Measurements from ENCODE around the gene TMEM150A.
A peak's percentile ranks its signal among the peaks of the same experiment; 100 is the strongest.
"Not testable (repeated sequence)": the region's sequence is repeated elsewhere in the genome, so short reads cannot be mapped to it uniquely, and the experiment has no call there.

The TMEM150A gene, protein sequence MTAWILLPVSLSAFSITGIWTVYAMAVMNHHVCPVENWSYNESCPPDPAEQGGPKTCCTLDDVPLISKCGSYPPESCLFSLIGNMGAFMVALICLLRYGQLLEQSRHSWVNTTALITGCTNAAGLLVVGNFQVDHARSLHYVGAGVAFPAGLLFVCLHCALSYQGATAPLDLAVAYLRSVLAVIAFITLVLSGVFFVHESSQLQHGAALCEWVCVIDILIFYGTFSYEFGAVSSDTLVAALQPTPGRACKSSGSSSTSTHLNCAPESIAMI

DNA sequence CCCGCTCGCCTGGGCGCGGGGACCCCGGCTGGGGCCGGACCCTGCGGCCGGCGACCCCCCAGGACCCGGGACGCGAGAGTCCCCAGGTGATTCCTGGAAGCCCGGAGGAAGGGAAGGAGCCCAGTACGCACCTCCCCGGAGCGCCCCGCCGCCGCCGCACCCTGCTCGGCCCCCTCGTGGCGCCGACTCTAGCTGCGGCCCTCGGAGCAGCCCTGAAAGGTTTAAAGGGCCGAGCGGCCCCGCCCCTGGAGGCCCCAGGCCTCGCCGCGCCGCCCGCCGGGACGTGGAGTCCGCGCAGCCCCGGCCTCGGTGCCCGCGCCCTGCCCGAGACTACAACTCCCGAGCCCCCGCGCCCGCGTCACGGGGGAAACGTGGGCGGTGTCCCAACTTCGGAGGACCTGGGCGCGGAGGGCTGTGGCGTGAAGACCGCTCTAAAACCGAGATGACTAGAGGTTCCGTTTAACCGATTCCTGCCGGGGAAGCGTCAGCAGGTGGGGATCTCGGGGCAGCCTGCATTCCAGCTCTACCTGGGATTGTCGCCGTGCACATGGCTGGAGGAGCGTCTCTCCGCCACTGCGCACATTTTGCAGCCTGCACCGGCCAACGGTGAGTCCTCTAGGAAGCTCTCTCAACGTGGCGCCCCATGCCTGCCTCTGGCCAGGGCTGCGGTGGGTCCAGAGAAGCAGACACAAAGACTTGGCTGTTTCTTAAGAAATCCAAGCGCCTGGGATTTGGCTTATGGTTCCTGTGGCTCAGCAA is at the start of gene TMEM150A:
Gene TMEM150A, minus strand, starts transcription at position 223 of the 759 bp plus-strand sequence. CDS start 750 bp downstream, outside the sequence.
- DNase-seq: peak; percentile 97

DNA sequence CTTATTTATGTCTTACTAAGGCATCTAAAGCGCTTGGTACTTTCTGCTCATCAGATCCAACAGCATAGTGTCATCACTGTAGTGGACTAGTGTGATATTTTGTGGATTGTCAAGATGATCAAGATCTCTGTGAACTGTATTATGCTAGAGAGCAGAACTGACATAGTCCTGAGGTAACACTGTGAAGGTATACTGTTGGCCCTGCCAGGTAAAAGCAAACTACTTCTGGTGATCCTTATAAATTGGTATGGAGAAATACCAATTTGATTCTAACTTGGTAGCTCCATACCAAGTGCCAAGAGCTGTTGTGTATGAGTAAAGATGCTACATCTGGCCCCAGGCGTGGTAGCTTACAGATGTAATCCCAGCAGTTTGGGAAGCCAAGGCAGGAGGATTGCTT is 49.6 kb upstream of the TMEM150A start:
- no peak for DNase-seq

DNA sequence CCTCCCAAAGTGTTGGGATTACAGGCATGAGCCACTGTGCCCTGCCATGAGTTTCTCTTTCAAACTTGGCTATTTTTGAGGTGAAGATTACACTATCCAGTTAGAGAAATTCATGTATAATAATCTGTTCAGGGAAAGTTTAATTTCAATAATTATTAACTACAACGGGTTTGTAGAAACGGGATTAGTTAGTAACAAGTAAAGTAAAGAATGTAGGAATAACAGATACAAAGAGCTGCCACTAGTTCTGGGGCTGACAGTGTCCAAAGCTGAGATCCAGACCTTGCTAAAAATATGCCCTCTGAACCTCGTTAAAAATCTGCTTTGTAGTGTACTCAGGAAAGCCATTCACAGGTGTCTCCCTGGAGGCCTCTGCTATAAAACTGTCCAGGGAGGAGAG is 48.6 kb upstream of the TMEM150A start:
- no peak for DNase-seq

DNA sequence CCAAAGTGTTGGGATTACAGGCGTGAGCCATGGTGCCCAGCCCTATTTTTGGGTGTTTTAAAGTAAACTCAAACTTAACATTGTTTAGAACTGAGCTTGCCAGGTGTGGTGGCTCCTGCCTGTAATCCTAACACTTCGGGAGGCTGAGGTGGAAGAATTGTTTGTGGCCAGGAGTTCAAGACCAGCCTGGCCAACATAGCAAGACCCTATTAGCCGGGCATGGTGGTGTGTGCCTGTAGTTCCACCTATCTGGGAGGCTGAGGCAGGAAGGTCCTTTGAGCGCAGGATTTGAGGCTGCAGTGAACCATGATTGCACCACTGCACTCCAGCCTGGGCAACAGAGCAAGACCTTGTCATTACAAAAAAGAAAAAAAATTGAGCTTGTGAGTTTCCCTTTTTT is 48.0 kb upstream of the TMEM150A start:
- no peak for DNase-seq

DNA sequence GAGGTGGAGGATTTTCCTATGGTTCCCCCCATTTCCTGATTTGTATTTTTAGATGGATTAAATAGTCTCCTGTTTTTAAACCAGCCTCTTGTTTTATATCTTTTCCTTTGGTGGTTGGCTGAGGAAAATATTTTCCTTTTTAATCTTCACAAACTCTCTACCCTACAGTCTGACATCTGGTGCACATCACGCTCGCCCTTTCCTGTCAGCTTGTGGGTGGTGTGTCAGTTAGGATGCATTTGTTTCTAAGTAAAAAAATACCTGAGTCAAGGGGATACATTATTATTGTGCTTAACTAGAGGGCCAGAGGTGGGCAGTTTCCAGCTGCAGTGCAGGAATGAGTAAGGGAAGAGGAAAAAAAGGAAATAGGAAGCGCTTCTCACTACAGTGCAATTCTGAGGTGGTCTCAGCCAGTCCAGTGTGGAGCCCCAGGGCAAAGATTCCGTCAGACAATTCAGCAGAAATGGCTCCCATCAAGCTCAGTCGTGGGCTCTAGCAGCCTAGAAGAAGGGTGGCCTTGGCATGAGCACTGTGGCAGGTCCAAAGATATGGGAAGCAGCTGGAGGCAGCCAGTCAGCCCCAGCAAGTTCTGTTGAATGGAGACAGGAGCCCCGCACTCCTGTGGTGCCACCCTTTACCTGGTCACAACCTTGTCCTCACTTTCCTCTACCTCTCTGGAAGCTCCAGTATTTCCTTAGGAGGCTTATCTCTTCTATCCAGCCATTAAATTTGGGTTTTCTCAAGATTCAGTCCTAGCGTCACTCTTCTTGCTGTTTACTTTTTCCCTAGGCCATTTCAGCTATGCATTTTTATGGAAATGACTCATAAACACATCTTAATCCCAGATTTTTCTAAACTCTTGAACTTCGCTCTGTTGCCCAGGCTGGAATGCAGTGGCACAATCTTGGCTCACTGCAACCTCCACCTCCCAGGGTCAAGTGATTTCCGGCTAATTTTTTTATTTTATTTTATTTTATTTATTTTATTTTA is 47.0 kb upstream of the TMEM150A start:
- no peak for DNase-seq

DNA sequence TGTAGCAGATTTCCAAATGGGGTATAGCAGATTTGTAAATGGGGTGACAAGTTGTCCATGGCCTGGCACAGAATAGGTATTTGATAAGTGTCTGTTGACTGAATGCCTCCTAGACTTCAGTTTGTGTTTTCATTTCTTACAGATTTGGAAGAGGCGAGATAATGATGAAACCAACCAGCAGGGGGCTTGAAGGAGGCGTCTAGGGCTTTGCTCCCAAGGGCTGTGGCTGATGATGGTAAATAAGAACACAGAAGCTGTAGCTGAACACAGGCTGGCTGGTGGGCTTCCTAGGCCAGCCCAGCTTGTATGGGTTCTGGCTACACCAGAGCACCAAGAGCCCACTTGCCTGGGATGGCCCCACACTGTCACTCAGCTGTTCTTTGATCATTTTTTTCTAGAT is 46.1 kb upstream of the TMEM150A start:
- peak; percentile 43 for DNase-seq

DNA sequence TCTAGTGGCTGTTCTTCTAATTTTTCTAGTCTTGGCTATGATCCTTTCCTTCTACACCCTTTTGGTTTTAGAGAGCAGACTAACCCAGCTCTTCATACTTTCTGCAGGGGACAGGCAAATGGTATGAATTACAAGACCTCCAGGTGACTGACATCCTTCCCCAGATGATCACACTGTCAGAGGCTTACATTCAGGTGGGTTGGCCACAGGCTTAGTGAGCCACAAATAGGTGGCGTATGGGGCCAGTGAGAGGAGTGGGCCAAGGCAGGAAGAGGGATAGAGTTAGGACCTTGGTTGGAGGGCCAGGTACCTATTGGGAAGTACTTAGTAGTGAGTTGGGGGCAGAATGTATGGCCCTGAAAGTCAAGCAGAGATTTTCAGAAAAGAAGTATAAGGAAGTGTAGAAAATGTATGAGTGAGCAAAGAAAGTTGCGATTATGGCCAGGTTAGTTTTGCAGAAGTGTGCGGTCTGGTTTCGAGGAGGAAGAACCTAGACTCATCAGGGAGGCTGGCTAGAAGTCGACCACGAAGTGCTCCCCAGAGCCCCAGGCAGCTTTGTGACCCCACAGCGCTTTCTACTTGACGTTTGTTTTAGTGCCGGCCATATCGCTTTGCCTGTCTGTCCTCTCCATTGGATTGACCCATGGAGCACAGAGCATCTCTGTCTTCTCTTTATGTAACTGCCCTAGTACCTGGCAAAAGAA is 45.5 kb upstream of the TMEM150A start:
- no peak for DNase-seq

DNA sequence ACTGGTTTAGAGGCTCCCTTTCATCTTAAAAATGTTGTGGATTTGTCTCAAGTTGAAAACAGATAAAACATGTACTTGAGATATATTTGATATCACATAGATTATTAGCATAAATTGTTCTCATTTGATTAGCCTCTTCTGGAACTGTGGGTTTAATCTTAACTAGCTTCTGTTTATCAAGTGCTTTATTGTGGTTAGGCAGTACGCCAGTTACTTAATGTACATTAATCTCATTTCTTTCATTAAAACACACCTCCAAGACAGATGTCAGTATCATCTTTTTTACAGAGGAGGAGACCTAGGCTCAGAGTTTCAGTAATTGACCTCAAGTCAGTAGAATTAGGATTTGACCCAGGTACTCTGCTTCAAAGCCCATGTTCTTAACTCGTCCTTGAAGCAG is 43.7 kb upstream of the TMEM150A start:
- DNase-seq: no peak

DNA sequence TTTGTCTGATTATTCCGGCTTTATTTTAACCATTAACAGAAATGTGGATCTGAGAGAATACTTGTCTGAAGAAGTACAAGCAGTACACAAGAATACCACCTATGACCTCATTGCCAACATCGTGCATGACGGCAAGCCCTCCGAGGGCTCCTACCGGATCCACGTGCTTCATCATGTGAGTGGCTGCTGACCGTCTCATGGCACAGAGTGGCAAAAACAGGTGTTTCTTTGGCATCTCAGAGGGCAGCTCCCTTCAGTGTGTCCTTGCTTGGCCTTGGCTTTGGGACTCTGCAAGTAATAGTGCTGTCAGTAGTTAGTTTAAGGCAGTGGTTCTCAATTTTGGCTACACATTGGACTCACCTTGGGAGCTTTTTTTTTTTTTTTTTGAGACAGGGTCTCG is 42.4 kb upstream of the TMEM150A start:
- no peak for DNase-seq

DNA sequence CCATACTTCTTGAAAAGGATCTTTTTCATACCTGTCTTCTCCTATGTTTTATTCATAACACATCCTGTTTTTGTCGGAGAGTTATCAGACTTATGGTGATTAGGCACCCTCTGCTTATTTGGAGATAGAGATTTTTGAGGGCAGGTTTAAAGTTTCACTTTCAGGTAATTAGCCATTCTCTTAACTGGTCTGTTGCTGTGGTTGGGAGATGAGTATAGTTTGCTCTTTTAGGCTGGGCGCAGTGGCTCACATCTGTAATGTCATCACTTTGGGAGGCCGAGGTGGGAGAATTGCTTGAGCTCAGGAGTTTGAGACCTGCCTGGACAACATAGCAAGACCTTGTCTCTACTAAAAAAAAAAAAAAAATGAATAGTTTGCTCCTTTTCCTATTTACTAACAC is 40.2 kb upstream of the TMEM150A start:
- DNase-seq: no peak

DNA sequence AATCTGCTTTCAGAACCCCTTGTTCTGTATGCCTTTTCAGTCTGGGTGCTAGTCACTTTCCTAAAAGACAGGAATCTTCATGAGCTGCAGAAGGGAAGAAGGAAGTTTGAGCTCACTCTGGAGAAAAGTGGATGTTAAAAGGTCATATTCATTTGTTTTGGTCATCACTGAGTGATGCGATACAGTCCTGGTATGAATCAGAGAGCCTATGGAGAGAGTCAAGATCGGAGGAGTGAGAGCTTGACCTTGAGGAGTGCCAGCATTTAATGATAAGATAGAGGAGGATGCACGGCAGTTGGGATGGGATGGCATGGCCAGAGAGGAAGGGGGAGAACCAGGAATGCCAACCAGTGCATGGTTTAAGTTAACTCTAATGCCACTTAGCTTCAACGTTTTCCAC is 33.1 kb upstream of the TMEM150A start:
- DNase-seq: peak; percentile 51

DNA sequence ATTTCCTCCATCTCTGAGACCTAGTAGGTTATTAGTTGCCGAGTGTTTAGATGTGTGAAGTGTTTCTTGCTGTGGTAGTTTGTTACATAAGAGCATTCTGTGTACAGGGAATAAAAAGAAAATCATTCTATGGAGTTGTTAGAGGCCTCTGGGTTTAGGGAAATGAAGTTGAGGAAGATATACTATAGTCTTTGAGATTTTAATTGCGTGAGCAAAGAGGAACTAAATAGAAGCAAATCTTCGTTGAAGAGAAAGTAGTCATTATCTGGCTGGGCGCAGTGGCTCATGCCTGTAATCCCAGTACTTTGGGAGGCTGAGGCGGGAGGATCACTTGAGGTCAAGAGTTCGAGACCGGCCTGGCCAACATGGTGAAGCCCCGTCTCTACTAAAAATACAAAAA is 32.5 kb upstream of the TMEM150A start:
- peak; percentile 10 for DNase-seq

DNA sequence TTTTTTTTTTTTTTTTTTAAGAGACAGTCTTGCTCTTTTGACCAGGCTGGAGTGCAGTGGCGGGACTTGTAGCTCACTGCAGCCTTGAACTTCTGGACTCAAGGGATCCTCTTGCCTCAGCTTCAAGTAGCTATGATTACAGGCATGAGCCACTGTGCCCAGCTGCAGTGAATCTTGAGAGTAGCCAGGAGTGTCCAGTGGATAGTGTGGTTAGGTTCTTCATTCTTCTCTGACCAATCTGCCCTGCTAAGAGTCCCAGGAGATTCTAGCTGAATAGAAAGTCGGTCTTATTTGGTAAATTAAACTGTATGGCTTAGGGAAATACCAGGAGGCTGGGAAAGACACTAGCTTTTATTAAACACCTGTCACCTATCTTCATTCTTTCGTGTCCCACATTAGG is 28.8 kb upstream of the TMEM150A start:
- DNase-seq: no peak

DNA sequence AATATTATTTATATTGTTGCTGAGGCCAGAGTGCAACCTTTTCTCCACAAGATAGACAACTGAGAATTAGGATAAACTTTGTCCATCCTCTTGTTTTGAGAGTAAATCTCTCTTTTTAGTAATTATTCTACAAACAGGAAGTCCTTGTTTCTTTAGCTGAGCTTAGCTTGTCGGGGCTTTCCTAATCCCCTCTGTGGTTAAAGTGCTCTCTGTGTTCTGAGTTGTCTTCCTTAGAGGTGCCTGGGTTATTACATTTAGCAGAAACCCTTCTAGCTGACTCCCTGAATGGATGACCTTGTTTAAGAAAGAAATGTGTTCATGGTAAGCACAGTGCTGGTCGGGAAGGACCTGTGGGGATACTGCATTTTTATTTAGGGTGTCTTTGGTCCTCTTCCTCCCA is 26.2 kb upstream of the TMEM150A start:
- DNase-seq: peak; percentile 11

DNA sequence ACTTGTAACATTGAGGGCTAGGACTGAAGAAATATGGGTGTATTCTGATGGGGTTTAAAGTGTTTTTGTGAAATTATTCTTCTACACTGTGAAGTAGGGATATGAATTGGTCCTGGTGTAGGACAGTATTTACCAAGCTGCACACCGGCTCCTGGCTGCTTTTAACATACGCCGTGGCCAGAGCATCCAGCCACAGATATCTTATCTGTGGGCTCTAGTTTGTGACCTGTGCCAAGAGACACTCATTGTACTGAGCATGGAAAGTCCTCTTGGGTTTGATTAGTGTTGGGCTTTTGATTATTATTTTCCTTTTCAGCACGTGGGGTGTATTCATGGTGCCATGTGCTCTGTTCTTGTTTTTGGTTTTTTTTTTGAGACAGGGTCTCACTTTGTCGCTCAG is 21.5 kb upstream of the TMEM150A start:
- no peak for DNase-seq

DNA sequence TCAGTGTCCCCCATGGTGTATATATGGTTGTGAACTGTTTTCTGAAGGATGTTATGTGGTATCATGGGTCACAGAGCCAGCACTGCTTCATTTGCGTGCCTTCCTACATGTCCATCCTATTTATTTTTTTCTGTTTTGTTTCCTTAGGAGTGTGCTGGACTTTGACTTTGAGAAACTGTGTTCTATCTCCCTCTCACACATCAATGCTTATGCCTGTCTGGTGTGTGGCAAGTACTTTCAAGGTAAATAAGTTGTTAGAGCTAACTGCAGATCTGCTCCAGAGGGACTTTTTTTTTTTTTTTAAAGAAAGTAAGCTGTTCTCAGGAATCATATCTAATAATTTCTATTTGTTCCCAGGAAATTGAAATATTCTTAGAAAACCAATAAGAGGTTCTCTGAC is 18.8 kb upstream of the TMEM150A start:
- DNase-seq: no peak

DNA sequence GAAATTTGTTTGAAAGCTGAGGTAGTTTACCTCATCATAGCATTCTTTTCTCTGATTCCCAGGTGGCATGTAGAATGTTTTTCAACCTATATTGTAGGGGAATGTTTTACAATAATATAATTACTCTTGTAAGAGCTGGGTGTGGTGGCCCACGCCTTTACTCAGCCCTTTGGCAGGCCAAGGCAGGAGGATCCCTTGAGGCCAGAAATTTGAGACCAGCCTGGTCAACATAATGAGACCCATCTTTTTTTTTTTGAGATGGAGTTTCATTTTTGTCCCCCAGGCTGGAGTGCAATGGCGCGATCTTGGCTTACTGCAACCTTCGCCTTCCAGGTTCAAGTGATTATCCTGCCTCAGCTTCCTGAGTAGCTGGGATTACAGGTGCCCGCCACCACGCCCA is 17.1 kb upstream of the TMEM150A start:
- DNase-seq: no peak

DNA sequence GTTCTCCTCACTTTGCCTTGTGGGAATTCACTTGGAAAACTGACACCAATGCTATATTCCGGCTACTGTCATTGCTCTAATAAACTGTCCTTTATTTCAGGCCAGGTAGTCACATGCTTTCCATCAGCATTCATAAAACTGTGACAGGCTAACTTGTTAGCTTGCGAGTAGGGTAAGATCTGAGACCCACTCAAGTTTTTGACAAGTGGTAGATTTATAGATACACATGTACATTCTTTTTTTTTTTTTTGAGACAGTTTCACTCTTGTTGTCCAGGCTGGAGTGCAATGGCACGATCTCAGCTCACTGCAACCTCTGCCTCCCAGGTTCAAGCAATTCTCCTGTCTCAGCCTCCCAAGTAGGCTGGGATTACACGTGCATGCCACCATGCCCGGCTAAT is 15.2 kb upstream of the TMEM150A start:
- DNase-seq: not testable (repeated sequence)

DNA sequence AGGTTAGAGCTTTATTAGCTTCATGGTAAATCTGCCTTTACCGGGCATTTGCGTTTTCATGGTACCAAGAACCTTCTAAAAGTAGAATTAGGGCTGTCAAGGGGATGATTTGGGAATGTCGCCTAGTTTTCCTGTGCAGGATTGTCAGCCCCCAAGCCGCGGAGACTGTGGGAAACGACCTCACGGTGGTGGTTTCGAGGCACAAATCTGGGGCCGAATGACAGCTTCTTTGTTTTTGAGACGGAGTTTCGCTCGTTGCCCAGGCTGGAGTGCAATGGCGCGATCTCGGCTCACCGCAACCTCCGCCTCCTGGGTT is 12.9 kb upstream of the TMEM150A start:
- no peak for DNase-seq

DNA sequence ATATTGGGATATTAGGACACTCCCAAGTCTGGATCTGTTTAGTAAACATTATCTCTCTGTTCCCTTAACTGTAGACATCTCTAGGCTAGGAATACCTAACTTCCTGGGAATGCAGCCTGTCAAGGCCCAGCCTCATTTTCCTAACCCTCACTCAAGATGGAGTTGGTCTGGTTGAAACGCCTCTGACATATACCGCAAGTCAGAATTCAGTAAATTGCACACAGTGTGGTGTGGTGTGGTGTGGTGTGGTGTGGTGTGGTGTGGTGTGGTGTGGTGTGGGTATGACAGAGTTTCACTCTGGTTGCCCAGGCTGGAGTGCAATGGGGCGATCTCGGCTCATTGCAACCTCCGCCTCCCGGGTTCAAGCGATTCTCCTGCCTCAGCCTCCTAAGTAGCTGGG is 12.3 kb upstream of the TMEM150A start:
- not testable (repeated sequence) for DNase-seq

DNA sequence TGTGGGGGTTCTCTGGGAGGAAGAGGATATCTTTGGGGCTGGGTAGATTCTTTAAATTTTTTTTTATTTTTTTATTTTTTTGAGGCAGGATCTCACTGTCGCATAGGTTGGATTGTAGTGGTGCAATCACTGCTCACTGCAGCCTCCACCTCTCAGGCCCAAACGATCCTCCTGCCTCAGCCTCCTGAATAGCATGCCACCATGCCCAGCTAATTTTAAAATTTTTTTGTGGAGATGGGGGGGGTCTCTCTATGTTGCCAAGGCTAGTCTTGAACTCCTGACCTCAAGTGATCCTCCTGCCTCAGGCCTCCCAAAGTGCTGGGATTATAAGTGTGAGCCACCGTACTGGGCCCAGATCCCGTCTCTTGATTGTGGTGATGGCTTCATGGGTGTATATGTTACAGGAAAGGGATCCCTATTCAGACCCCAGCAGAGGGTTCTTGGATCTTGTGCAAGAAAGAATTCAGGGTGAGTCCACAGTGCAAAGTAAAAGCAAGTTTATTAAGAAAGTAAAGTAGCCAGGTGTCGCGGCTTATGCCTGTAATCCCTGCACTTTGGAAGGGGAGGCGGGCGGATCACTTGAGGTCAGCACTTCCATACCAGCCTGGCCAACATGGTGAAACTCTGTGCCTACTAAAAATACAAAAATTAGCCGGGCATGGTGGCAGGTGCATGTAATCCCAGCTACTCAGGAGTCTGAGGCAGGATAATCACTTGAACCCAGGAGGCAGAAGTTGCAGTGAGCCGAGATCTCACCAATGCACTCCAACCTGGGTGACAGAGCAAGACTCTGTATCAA is 11.4 kb upstream of the TMEM150A start:
- no peak for DNase-seq

Measured in suppressor macrophage treated with lipopolysaccharide for 4 hours (primary cell).